ENCODE results near the gene ASB9. TPM values are rescaled to one million over a fixed set of nuclear protein-coding genes. Genes with fewer than 3 reads are reported as not detected.

The ASB9 gene
- total RNA-seq, 1 donor from 2014 or later: 0.25 TPM

GRCh38 chrX:15207384-15207783, 62.5 kb downstream of the ASB9 start:
- no peaks in the 10 kb centered on the region for H3K27me3 ChIP-seq (ENCODE audit: control insufficient read depth, insufficient read depth, low read length)
- no peak for TF ChIP-seq CTCF (IDR thresholded peaks at IDR 0.05; ENCODE audit: insufficient read depth, low read length, poor library complexity, severe bottlenecking)
- no peak overlapping the region for H3K4me3 ChIP-seq (ENCODE audit: low read depth, low read length)
- no peak for DNase-seq (ENCODE audit: low read depth)
- H3K36me3 ChIP-seq (ENCODE audit: control insufficient read depth, insufficient read depth, low read length): no peaks in the 10 kb centered on the region

GRCh38 chrX:15206306-15206705, 63.6 kb downstream of the ASB9 start:
- no peak for DNase-seq (ENCODE audit: low read depth)
- no peak for TF ChIP-seq CTCF (IDR thresholded peaks at IDR 0.05; ENCODE audit: insufficient read depth, low read length, poor library complexity, severe bottlenecking)
- no peaks in the 10 kb centered on the region for H3K27me3 ChIP-seq (ENCODE audit: control insufficient read depth, insufficient read depth, low read length)

GRCh38 chrX:15204130-15204751, 65.6 kb downstream of the ASB9 start:
- no peaks in the 10 kb centered on the region for H3K36me3 ChIP-seq (ENCODE audit: control insufficient read depth, insufficient read depth, low read length)
- no peak overlapping the region for H3K4me3 ChIP-seq (ENCODE audit: low read depth, low read length)
- no peaks in the 10 kb centered on the region for H3K27me3 ChIP-seq (ENCODE audit: control insufficient read depth, insufficient read depth, low read length)
- DNase-seq (ENCODE audit: low read depth): no peak
- TF ChIP-seq CTCF (IDR thresholded peaks at IDR 0.05; ENCODE audit: insufficient read depth, low read length, poor library complexity, severe bottlenecking): no peak

More at GRCh38 chrX:15206306-15206705, 63.6 kb downstream of the ASB9 start:
- H3K4me3 ChIP-seq (ENCODE audit: low read depth, low read length): no peak overlapping the region
- H3K36me3 ChIP-seq (ENCODE audit: control insufficient read depth, insufficient read depth, low read length): no peaks in the 10 kb centered on the region

- no peak for TF ChIP-seq CTCF (IDR thresholded peaks at IDR 0.05; ENCODE audit: insufficient read depth, low read length, poor library complexity, severe bottlenecking)
- H3K4me3 ChIP-seq (ENCODE audit: low read depth, low read length): no peak overlapping the region
- H3K36me3 ChIP-seq (ENCODE audit: control insufficient read depth, insufficient read depth, low read length): no peaks in the 10 kb centered on the region
- no peaks in the 10 kb centered on the region for H3K27me3 ChIP-seq (ENCODE audit: control insufficient read depth, insufficient read depth, low read length)
- no peak for DNase-seq (ENCODE audit: low read depth)
Observed at GRCh38 chrX:15203694-15204093, 66.2 kb downstream of the ASB9 start.

- Histone ChIP-seq H3K4me3 (ENCODE audit: low read depth, low read length) (no peak overlapping the region), H3K36me3 (ENCODE audit: control insufficient read depth, insufficient read depth, low read length) (no peaks in the 10 kb centered on the region), H3K27me3 (ENCODE audit: control insufficient read depth, insufficient read depth, low read length) (no peaks in the 10 kb centered on the region)
- no peak for TF ChIP-seq CTCF (IDR thresholded peaks at IDR 0.05; ENCODE audit: insufficient read depth, low read length, poor library complexity, severe bottlenecking)
- peak; percentile 9 for DNase-seq (ENCODE audit: low read depth)
Observed at GRCh38 chrX:15202454-15203177, 67.3 kb downstream of the ASB9 start.
